ACC112 (cell line): ENCODE measurements around the gene TEC.
A peak's percentile ranks its signal among the peaks of the same experiment; 100 is the strongest.

Source experiments
- H2AFZ ChIP-seq: fragments of 200-600 bp; sonication (generic); one replicate; pipeline ENCODE4 v1.6.0; 2017; ENCODE audit warnings: antibody characterized with exemption, low read length; ENCODE audit not compliant: unreplicated experiment
- H3K27ac ChIP-seq: fragments of 200-600 bp; sonication (generic); 2 replicates; pipeline ENCODE4 v1.5.1; 2014; ENCODE audit warnings: low read depth, mild to moderate bottlenecking, antibody characterized with exemption, low read length, moderate library complexity
- H3K27me3 ChIP-seq: fragments of 200-600 bp; sonication (generic); 2 replicates; pipeline ENCODE4 v1.6.1; 2014; ENCODE audit warnings: mild to moderate bottlenecking, antibody characterized with exemption, low read length, moderate library complexity, mixed read lengths; ENCODE audit not compliant: insufficient read depth
- H3K36me3 ChIP-seq: fragments of 200-600 bp; sonication (generic); 2 replicates; pipeline ENCODE4 v1.6.1; 2016; ENCODE audit warnings: mild to moderate bottlenecking, antibody characterized with exemption, low read length, moderate library complexity, mixed read lengths; ENCODE audit not compliant: insufficient read depth
- H3K4me1 ChIP-seq: fragments of 200-600 bp; sonication (generic); one replicate; pipeline ENCODE4 v1.6.1; 2016; ENCODE audit warnings: low read length, mixed read lengths; ENCODE audit not compliant: insufficient read depth, unreplicated experiment, control insufficient read depth
- H3K4me3 ChIP-seq: fragments of 200-600 bp; sonication (generic); 2 replicates; pipeline ENCODE4 v1.5.1; 2014; ENCODE audit warnings: mild to moderate bottlenecking, low read depth, low read length
- H3K79me2 ChIP-seq: fragments of 200-600 bp; sonication (generic); one replicate; pipeline ENCODE4 v1.6.0; 2016; ENCODE audit warnings: low read length; ENCODE audit not compliant: control insufficient read depth, unreplicated experiment, insufficient read depth

TEC gene

DNA sequence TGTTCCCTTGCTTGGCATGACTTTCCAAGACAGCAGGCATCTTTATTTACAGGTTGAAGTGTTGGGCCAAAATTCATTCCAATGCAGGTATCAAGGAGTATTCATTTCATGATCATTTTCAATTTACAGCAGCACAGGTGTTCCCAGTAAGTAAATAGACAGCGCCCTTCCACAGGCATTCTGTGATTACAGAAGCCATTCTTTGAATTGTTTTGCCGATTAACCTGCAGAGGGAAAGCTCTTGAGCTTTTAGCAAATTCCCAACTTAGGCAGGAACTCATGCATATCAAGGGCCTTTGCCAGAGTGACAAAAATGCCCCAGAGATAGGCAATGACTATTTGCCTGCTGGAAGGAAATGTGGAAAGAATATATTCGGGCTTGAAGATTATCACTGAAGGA lies 142.4 kb downstream of the TEC start:
- Histone ChIP-seq H3K36me3 (no peaks in the 10 kb centered on the region), H3K27ac (peak overlapping the region; percentile 70), H3K4me1 (peaks cover 24% of the 10 kb centered on the region)

DNA sequence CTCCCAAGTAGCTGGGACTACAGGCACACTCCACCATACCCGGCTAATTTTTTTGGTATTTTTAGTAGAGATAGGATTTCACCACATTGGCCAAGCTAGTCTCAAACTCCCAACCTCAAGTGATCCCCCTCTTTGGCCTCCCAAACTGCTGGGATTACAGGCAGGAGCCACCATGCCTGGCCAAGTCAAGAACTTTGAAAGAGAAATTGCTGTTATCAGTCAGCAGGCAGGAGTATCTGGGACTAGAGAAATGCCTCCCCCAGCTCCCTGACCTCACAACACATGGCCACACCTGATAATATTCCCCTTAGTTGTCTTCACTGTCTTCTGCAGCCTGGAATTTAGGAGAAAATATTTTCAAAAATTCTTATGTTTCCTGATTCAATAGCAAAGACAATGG lies 143.0 kb downstream of the TEC start:
- Histone ChIP-seq H3K4me1 (peaks cover 24% of the 10 kb centered on the region), H3K79me2 (no peaks in the 10 kb centered on the region), H3K27me3 (no peaks in the 10 kb centered on the region), H2AFZ (no peak overlapping the region), H3K4me3 (no peak overlapping the region), H3K36me3 (no peaks in the 10 kb centered on the region), H3K27ac (no peak overlapping the region)

More for the DNA sequence above, 142.4 kb downstream of the TEC start:
- Histone ChIP-seq H3K79me2 (no peaks in the 10 kb centered on the region), H3K27me3 (no peaks in the 10 kb centered on the region), H2AFZ (peak overlapping the region; percentile 50), H3K4me3 (no peak overlapping the region)

DNA sequence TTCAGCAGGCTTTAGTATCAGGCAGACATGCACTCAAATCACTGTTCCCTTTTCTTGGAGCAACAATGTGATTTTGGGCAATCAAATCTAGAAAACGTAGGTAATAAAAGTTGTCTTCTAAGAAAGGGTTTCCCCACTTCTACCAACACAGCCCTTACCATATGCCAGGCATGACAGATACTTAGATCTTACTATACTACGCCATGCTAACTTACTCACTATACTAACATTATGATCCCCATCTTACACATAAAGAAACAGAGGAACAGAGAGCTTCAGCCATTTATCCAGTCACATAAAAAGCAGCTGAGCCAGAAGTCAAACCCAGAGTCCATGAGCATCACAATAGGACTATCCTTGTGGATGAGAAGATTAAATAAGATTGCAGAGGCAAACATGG lies 144.8 kb downstream of the TEC start:
- H3K4me3 ChIP-seq: no peak overlapping the region
- no peak overlapping the region for H2AFZ ChIP-seq
- H3K27me3 ChIP-seq: no peaks in the 10 kb centered on the region
- H3K36me3 ChIP-seq: no peaks in the 10 kb centered on the region
- H3K4me1 ChIP-seq: peaks cover 22% of the 10 kb centered on the region
- H3K79me2 ChIP-seq: no peaks in the 10 kb centered on the region
- H3K27ac ChIP-seq: no peak overlapping the region

DNA sequence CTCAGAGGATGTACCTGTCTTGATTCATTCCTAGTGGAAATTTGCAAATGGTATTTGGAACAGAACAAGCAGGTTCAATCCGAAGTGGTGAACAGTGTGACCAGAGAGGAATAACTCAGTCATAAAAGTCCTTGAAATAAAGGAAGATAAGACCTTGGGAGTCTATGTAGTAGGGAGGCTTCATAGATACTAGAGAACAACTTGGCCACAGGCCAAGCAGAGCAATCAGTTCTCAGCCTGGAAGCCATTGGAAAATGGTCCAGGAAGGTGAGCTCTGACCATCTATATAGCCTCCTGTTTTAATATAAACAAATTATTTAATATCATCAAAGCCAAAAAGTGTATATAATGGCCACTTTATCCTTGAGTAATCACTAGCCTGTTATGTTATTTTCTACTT lies 146.9 kb downstream of the TEC start:
- Histone ChIP-seq H2AFZ (no peak overlapping the region), H3K4me1 (peaks cover 10% of the 10 kb centered on the region), H3K27ac (no peak overlapping the region), H3K79me2 (no peaks in the 10 kb centered on the region), H3K27me3 (no peaks in the 10 kb centered on the region), H3K36me3 (no peaks in the 10 kb centered on the region), H3K4me3 (no peak overlapping the region)

DNA sequence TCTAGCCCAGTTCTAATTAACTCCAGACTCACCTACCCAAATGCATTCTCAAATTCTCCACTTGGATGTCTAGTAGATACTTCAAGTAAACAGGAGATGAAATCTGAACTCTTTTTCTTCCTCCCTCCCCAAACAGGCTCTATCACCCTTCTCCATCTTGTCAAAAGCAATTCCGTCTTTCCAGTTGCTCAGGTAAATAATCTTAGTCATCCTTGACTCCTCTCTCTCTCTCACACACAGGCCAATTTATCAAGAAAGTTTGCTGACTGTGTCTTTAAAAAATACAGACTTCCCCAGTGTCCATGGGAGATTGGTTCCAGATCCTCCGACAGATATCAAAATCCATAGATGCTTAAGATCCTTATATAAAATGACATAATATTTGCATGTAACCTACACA lies 148.5 kb downstream of the TEC start:
- no peak overlapping the region for H3K27ac ChIP-seq
- no peak overlapping the region for H2AFZ ChIP-seq
- no peaks in the 10 kb centered on the region for H3K27me3 ChIP-seq
- no peak overlapping the region for H3K4me3 ChIP-seq
- H3K79me2 ChIP-seq: no peaks in the 10 kb centered on the region
- no peaks in the 10 kb centered on the region for H3K4me1 ChIP-seq
- no peaks in the 10 kb centered on the region for H3K36me3 ChIP-seq

DNA sequence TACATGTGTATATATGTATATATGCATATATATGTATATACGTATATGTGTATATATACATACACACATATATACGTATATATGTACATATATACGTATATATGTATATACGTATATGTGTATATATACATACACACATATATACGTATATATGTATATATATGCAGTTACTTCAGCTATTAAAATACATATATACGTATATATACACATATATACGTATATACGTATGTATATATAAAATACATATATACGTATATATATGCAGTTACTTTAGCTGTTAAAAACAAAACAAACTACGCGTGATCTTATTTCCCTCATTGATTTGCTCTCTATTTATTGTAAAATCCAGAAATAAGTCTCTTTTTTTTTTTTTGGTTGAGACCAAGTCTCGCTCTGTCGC lies 149.5 kb downstream of the TEC start:
- Histone ChIP-seq H2AFZ (no peak overlapping the region), H3K4me3 (no peak overlapping the region), H3K27ac (no peak overlapping the region), H3K4me1 (no peaks in the 10 kb centered on the region), H3K27me3 (no peaks in the 10 kb centered on the region), H3K36me3 (no peaks in the 10 kb centered on the region), H3K79me2 (no peaks in the 10 kb centered on the region)

DNA sequence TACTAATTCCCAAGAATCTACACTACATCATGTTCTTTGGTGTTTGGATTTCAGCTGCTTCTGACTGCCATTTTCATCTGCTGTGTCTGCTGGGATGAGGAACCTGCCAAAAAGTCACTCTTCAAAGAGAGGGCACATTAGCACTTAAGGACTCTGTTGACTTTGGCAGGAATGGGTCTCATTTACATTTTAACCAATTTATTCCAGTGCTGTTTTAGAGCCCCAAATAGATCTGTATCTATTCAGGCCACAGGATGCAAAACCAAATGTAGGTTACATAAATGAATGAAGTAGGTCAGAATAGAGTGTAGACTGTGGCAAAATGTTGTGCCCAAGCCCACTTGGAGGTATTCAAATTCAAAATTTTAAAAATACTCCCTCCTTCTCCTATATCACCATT lies 150.0 kb downstream of the TEC start:
- Histone ChIP-seq H3K27ac (no peak overlapping the region), H3K36me3 (no peaks in the 10 kb centered on the region), H2AFZ (no peak overlapping the region), H3K27me3 (no peaks in the 10 kb centered on the region), H3K4me3 (no peak overlapping the region), H3K4me1 (no peaks in the 10 kb centered on the region), H3K79me2 (no peaks in the 10 kb centered on the region)

DNA sequence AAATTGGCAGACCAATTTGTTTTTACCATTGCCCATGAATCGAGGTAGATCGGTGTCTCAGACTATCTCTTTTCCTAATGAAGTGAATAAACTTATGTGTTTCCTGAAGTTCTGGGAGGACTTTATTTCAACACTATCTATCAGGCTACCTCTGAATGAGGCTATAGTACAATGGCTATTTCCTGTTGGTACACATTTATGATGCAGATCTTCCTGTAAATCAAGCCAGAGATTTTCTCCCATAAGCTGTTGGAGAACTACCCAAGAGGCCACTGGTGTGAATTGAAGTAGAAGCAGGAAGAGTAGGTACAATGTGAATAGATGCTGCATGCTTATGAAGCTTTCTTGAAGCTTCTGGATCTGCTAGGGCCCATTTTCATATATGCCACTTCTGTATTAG lies 151.6 kb downstream of the TEC start:
- no peaks in the 10 kb centered on the region for H3K36me3 ChIP-seq
- no peak overlapping the region for H3K4me3 ChIP-seq
- H3K4me1 ChIP-seq: no peaks in the 10 kb centered on the region
- H3K79me2 ChIP-seq: no peaks in the 10 kb centered on the region
- H3K27me3 ChIP-seq: no peaks in the 10 kb centered on the region
- no peak overlapping the region for H3K27ac ChIP-seq
- H2AFZ ChIP-seq: no peak overlapping the region

DNA sequence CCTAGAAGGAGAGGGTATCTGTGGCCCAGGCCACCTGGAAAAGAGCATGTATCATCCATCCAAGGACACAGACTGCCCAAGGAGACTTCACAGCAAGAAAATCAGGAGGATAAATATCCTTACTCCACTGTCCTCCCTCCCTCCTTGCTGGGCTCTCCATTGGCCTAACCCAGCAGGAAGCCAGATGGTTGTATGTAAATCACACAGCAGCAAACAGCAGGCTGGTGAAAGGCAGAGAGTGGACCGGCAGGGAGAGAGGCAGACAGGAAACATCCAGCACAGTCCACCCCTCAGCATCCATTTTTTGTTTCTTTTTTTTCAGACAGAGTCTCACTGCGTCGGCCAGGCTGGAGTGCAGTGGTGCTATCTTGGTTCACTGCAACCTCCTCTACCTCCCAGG lies 153.1 kb downstream of the TEC start:
- Histone ChIP-seq H3K79me2 (no peaks in the 10 kb centered on the region), H3K36me3 (no peaks in the 10 kb centered on the region), H3K4me1 (peaks cover 5% of the 10 kb centered on the region), H2AFZ (no peak overlapping the region), H3K27me3 (no peaks in the 10 kb centered on the region), H3K27ac (no peak overlapping the region), H3K4me3 (no peak overlapping the region)

DNA sequence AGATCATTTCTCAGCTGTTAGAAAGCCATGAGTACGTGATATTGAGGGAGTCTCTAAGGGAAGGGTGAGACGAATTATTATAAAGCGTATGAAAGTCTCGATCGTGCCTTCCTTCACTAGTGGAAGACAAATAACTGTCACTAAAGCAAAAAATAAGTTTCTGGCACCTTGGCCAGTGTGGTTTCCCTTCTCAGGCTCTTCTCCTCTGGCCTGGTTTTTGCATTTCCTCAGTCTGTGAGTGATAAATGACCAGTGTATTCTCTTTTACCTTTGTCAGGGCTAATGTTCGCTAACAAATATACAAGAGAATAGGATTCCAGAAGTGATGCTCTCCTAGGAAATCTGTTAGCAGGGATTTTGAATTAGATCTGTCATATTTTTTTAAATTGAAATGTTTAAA lies 155.2 kb downstream of the TEC start:
- H2AFZ ChIP-seq: no peak overlapping the region
- H3K4me3 ChIP-seq: no peak overlapping the region
- H3K4me1 ChIP-seq: peaks cover 7% of the 10 kb centered on the region
- no peaks in the 10 kb centered on the region for H3K27me3 ChIP-seq
- no peaks in the 10 kb centered on the region for H3K36me3 ChIP-seq
- H3K79me2 ChIP-seq: no peaks in the 10 kb centered on the region
- no peak overlapping the region for H3K27ac ChIP-seq

DNA sequence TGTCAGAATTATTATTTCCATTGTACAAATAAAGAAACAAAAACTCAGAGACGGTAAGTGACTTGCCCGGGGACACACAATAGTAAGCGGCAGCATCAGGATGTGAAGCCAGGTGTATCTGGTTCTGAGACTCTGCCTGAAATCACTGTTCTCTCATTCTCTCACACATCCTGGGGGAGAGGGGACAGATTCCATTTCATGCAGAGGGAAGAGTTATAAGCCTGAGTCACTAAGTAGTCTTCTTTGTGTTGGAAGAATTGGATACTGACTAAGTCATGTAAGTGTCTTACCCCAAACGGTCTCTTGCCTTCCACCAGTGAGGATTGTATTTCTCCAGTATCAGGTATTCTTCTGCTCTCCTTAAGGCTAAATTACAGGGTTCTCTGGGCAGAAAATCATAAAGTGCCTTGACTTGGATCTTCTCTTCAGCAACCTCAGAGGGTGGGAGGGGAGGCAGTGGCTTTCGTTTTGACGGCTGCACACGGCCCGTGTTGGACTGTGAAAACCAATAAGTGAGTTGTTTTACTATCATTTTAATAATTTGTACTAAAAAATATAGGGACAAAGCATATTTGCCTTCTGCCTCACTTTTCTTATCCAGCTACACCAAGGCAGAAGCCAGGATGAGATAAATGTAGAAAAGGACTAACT lies 157.5 kb downstream of the TEC start:
- Histone ChIP-seq H3K4me1 (peaks cover 11% of the 10 kb centered on the region), H2AFZ (peak overlapping the region; percentile 39), H3K79me2 (no peaks in the 10 kb centered on the region), H3K27me3 (no peaks in the 10 kb centered on the region), H3K27ac (no peak overlapping the region), H3K4me3 (peak overlapping the region; percentile 54), H3K36me3 (no peaks in the 10 kb centered on the region)
